Upper lobe of left lung (tissue), 4 donors: Measurements from ENCODE around the gene FOXO6.

Experiments used
- POLR2A ChIP-seq, 4 donors: fragments of 450-650 bp; IDR thresholded peaks; one replicate each; pipeline ENCODE4 v1.5.1; 2016 to 2017; ENCODE audit warnings: antibody characterized with exemption in 4 of 4, mild to moderate bottlenecking in 2 of 4
- TF ChIP-seq, protein P1 (sequence below), 6 experiments: fragments of 450-650 bp in 4 of 6; fragments of 200-600 bp in 2 of 6; sonication (generic) in 2 of 6; IDR thresholded peaks; one replicate each; pipeline ENCODE4 v1.5.1; 2016 to 2019; ENCODE audit warnings: antibody characterized with exemption in 6 of 6

- TF ChIP-seq, protein P1, sequence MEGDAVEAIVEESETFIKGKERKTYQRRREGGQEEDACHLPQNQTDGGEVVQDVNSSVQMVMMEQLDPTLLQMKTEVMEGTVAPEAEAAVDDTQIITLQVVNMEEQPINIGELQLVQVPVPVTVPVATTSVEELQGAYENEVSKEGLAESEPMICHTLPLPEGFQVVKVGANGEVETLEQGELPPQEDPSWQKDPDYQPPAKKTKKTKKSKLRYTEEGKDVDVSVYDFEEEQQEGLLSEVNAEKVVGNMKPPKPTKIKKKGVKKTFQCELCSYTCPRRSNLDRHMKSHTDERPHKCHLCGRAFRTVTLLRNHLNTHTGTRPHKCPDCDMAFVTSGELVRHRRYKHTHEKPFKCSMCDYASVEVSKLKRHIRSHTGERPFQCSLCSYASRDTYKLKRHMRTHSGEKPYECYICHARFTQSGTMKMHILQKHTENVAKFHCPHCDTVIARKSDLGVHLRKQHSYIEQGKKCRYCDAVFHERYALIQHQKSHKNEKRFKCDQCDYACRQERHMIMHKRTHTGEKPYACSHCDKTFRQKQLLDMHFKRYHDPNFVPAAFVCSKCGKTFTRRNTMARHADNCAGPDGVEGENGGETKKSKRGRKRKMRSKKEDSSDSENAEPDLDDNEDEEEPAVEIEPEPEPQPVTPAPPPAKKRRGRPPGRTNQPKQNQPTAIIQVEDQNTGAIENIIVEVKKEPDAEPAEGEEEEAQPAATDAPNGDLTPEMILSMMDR (IDR thresholded peaks at IDR 0.05), result no peak
- TF ChIP-seq POLR2A (IDR thresholded peaks at IDR 0.05), result no peak
Measured at GRCh38 chr1:41343790-41344699, 17.2 kb upstream of the FOXO6 start.
